ENCODE measurements around the gene LANCL2. TPM values are rescaled to one million over a fixed set of nuclear protein-coding genes. Genes with fewer than 3 reads are reported as not detected.

The LANCL2 gene
- total RNA-seq, 2 donors from 2014 or later, result 16.2 to 17.8 TPM

- H3K27me3 ChIP-seq, result no peaks in the 10 kb centered on the region
- H3K9me3 ChIP-seq, result no peaks in the 10 kb centered on the region
- no peak for DNase-seq
- no peak overlapping the region for H3K9ac ChIP-seq (ENCODE audit: low read depth in 2 of 2, low read length in 2 of 2)
- H3K36me3 ChIP-seq, result no peaks in the 10 kb centered on the region
- H3K4me3 ChIP-seq, result no peak overlapping the region
- no peak overlapping the region for H3K27ac ChIP-seq
- no peak for TF ChIP-seq CTCF (IDR thresholded peaks at IDR 0.05)
- no peaks in the 10 kb centered on the region for H3K4me1 ChIP-seq
- intact Hi-C loops (cut with DNase I), result no loop called here
Measured at GRCh38 chr7:55381189-55381588, 16.1 kb downstream of the LANCL2 start.

GRCh38 chr7:55381696-55382095 is 16.6 kb downstream of the LANCL2 start:
- TF ChIP-seq CTCF (IDR thresholded peaks at IDR 0.05), result no peak
- Histone ChIP-seq H3K36me3 (no peaks in the 10 kb centered on the region), H3K27me3 (no peaks in the 10 kb centered on the region), H3K4me1 (no peaks in the 10 kb centered on the region), H3K27ac (no peak overlapping the region), H3K9ac (ENCODE audit: low read depth in 2 of 2, low read length in 2 of 2) (no peak overlapping the region), H3K9me3 (no peaks in the 10 kb centered on the region), H3K4me3 (no peak overlapping the region)
- intact Hi-C loops (cut with DNase I), result no loop called here
- DNase-seq, result no peak

GRCh38 chr7:55382251-55382650 is 17.1 kb downstream of the LANCL2 start:
- intact Hi-C loops (cut with DNase I), result no loop called here
- Histone ChIP-seq H3K4me1 (no peaks in the 10 kb centered on the region), H3K27me3 (no peaks in the 10 kb centered on the region), H3K36me3 (no peaks in the 10 kb centered on the region), H3K9me3 (no peaks in the 10 kb centered on the region), H3K4me3 (no peak overlapping the region), H3K9ac (ENCODE audit: low read depth in 2 of 2, low read length in 2 of 2) (no peak overlapping the region), H3K27ac (no peak overlapping the region)
- TF ChIP-seq CTCF (IDR thresholded peaks at IDR 0.05), result no peak
- DNase-seq, result no peak

GRCh38 chr7:55386541-55386940 is 21.4 kb downstream of the LANCL2 start:
- intact Hi-C loops (cut with DNase I), result no loop called here
- H3K9me3 ChIP-seq, result no peaks in the 10 kb centered on the region
- H3K9ac ChIP-seq (ENCODE audit: low read depth in 2 of 2, low read length in 2 of 2), result no peak overlapping the region
- DNase-seq, result no peak
- no peaks in the 10 kb centered on the region for H3K36me3 ChIP-seq
- no peak overlapping the region for H3K4me3 ChIP-seq
- TF ChIP-seq CTCF (IDR thresholded peaks at IDR 0.05), result no peak
- no peaks in the 10 kb centered on the region for H3K27me3 ChIP-seq
- H3K27ac ChIP-seq, result no peak overlapping the region
- no peaks in the 10 kb centered on the region for H3K4me1 ChIP-seq

GRCh38 chr7:55387062-55387965 is 22.2 kb downstream of the LANCL2 start:
- H3K9ac ChIP-seq (ENCODE audit: low read depth in 2 of 2, low read length in 2 of 2), result no peak overlapping the region
- no peak for DNase-seq
- H3K4me3 ChIP-seq, result no peak overlapping the region
- H3K27me3 ChIP-seq, result no peaks in the 10 kb centered on the region
- intact Hi-C loops (cut with DNase I), result no loop called here
- no peak for TF ChIP-seq CTCF (IDR thresholded peaks at IDR 0.05)
- H3K27ac ChIP-seq, result no peak overlapping the region
- no peaks in the 10 kb centered on the region for H3K36me3 ChIP-seq
- no peaks in the 10 kb centered on the region for H3K9me3 ChIP-seq
- no peaks in the 10 kb centered on the region for H3K4me1 ChIP-seq

Data from colonic mucosa (tissue), 4 donors.